NOMO-1 treated with dmso at 0.1 percent for 144 hours (cell line): ENCODE results near the gene FAM111B.
A peak's percentile ranks its signal among the peaks of the same experiment; 100 is the strongest.

ENCODE experiments used
- DNase-seq: peaks from one replicate; lab custom pipeline; 2025; ENCODE audit not compliant: unreplicated experiment; lab: John Stamatoyannopoulos, UW

The FAM111B gene

DNA sequence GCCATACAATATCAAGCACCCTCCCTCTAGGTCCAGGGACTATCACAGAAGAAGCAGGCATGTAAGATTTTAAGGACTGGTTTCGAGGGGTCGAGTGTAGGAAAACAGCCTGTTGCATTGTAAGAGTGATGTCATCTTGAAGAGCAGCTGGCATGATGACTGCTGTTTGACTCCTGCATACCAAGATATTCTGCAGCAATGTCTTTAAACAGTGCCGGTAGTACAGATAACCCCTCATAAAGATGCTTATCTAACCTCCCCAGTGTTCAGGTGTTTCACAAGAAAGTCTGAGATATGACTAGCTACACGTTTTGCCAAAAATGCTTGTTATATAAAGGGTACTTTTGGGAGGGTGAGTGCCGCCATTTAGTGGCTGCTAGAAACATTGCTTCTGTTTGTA is 47.6 kb downstream of the FAM111B start:
- DNase-seq, result no peak

- no peak for DNase-seq
Measured at GRCh38 chr11:59157433-59157832, 50.4 kb downstream of the FAM111B start.

GRCh38 chr11:59158206-59159068 is 51.4 kb downstream of the FAM111B start:
- DNase-seq, result peak; percentile 60

DNA sequence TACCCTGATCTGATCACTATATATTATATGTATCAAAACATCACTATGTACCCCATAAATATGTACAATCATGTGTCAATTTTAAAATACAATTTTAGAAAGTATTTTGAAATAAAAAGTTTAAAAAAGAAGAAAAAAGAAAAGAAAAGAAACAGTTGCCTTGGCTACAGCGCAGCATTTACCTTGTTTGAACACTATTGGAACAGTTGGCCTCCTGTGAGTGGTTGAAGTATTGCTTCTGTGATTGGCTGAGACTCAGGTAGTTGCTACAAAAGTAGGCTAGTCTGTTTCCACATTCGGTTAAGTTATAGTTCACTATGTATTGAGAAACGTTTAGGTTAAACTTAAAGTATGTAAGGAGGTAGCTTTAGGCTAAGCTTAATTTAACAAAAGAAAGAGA is 57.0 kb downstream of the FAM111B start:
- no peak for DNase-seq

DNA sequence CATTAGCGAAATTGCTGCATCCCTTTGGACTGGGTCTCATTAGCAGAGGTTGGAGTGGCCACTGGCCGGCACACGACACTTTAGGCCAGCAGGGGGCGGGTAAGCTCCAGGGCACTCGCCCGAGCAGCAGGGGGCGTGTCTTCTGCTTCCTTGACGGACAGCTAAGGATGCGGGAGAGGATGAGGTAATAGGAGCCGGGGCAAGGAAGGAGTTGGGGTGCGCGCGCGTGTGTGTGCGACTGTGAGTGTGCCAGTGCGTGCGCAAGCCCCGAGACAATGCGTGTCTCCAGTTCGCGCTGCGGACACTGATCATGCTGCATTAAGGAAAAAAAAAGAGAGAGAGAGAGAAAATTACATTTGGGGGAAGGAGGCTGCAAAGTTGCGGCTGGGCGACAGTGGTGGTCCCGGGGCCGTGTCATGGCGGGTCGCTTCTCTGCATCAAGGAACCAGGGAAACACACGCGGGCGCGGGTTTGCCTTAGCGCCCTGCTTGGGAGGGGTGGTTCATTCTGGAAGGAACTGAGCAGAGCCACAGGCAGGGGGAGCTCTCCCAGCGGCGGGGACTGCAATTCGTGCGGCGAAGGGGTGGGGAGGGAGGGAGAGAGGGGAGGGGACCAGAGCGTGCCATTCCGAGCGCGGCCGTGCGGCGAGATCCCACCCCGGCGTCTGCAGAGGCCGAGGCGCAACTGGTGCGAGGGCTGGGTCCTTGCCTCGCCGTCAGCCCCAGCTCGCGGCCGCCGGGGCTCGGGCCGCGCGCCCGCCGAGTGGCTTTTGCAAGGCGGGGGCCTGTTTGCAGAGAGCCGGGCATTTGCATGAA is 64.7 kb downstream of the FAM111B start, which contains the start of gene DTX4:
DTX4 (plus strand) TSS at position 625 of the 815 bp plus-strand sequence. CDS start 464 bp downstream, outside the sequence.
- DNase-seq, result peak; percentile 88

- DNase-seq, result no peak
Measured at GRCh38 chr11:59172345-59173079, 65.5 kb downstream of the FAM111B start.

DNA sequence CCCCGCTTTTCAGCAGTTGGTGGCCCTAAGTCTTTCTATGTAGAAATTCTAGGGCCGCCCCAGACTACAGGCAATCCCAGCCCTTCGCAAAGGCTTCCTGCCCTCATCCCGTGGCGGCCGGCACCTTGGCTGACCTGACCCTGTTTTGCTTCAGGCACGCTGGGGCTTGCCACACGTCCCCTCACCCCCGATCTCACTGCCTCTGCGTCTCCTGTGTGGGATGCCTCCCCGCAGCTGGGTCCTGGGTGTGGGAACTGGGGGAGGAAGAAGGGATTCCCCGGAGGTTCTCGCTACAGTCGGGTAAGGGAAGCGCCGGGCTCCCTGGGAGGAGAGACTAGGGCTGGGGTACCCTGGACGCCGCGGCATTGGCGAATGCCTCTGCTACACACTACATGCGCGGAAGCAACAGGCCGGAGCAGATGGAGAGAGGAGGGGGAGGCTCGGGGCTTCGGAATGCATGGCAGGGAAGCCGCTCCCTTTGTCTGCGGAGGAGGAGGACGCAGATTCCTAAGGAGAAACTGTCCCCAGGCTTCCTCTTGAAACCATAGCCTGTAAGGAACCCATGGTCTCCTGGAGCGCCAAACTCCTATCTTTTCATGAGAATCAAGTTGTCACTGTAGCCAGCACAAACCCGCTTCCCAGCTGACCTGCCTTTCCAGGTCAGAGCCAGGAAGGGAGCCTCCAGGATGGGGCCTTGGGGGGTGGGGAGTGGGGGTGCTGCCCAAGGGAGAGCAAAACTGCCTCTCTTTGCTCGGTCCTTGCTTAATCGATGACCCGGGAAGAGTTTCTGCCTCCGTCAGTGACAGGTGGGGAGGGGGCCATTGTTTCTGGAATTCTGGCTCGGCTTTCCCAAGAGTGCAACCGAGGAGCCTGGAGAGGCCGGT is 66.3 kb downstream of the FAM111B start:
- DNase-seq, result no peak

DNA sequence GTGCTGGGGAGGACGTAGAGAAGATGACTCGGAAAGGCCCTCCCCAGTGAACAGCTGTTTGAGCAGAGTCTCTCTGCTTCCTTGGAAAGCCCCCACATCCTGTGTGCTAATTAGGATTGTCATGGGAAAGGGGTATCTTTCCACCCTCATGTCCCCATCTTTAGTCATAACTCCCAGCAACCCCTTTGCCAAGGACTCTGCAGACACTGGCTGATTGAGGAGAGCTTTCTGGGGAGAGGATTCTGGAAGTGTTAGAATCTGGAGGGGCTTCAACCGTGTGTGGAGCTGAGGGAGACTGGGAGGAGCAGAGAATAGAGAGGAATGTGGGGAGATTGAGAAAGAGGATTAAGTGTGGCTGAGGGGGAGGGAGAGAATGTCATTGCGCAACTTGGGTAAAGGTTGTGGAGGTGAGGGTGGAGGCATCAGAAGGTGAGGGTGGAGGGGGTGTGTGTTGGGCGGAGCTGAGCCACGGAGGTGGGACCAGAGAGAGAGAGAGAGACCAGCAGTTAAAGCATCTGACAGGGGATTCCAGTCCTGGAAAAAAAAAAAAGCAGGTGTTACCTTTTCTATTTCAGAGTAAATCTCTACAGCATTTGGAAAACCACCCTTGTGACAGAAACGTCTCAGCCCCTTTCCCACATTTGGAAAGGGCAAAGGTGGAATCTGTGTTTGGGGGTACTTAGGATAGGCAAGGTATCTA is 67.1 kb downstream of the FAM111B start:
- DNase-seq, result no peak

DNA sequence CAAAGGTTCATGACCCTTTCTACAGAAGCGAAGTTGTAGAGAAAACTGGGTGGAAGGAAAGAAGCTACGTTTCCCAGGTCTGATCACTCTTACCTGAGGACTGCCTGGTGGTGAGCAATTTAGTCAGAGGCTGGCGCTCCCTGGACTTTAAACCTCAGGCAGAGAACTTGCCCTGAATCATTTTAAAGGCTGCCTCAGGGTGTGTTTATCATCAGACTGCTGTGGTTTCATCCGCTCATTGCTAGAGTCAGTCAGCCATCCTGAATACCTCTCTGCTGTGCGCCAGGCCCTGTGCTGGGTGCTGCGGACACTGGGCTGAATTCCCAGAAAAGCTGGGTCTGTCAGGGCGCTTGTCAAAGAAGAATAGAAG is 67.6 kb downstream of the FAM111B start:
- no peak for DNase-seq

DNA sequence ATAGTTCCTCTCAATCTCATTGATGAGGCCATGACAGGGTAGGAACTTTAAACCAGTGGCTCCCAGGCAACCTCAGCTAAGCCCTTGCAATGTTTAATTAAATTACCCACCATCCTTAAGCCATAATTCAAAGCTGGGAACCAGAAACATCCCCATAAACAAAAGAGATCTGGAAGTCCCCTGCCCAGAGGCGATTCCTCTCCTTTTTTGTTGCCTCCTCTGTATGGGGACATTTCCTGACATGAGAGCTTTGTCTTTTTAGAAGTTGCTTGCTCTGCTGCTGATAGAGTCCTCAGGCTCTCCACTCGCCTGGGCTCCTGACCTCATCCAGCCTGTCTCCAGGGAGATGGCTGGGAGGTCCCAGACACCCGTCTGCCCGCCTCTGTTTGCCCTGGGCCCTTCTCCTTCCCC is 68.1 kb downstream of the FAM111B start:
- DNase-seq, result no peak

- no peak for DNase-seq
Measured at GRCh38 chr11:59176330-59176729, 69.3 kb downstream of the FAM111B start.
